ENCODE measurements around the gene SLC28A2. TPM values are rescaled to one million over a fixed set of nuclear protein-coding genes. Genes with fewer than 3 reads are reported as not detected.

The SLC28A2 gene
- total RNA-seq, 1 experiment from 2014 or later, result not detected

- Histone ChIP-seq H3K23ac (ENCODE audit: insufficient read length, low read depth, low read length) (no peak overlapping the region), H3K27me3 (ENCODE audit: insufficient read depth, low read length) (no peaks in the 10 kb centered on the region), H2BK20ac (ENCODE audit: low read depth, low read length, poor library complexity, severe bottlenecking) (no peak overlapping the region), H3K4me2 (ENCODE audit: insufficient read depth, insufficient read length, low read length) (no peak overlapping the region), H4K8ac (replicated peaks; ENCODE audit: insufficient read length, low read depth, low read length) (no peak overlapping the region), H3K56ac (ENCODE audit: insufficient read length, low read depth, low read length) (no peak overlapping the region), H3K4me1 (ENCODE audit: insufficient read depth, low read length) (no peaks in the 10 kb centered on the region), H3K79me1 (ENCODE audit: insufficient read depth, low read depth, low read length, poor library complexity, severe bottlenecking) (no peaks in the 10 kb centered on the region), H4K5ac (ENCODE audit: insufficient read length, low read depth, low read length) (no peak overlapping the region), H3K9me3 (ENCODE audit: control insufficient read depth, low read depth, low read length) (no peaks in the 10 kb centered on the region), H3K14ac (ENCODE audit: insufficient read depth, low read length) (no peak overlapping the region), H2AFZ (ENCODE audit: low read length) (no peak overlapping the region), H3K79me2 (ENCODE audit: insufficient read depth, low read length) (no peaks in the 10 kb centered on the region), H3K23me2 (ENCODE audit: insufficient read length, low read depth, low read length, poor library complexity, severe bottlenecking) (no peaks in the 10 kb centered on the region), H4K20me1 (ENCODE audit: control insufficient read depth, insufficient read depth, insufficient read length) (no peaks in the 10 kb centered on the region), H3T11ph (ENCODE audit: low read length) (no peak overlapping the region), H3K9ac (ENCODE audit: extremely low read depth, insufficient read length, low read length) (no peak overlapping the region), H2BK120ac (ENCODE audit: low read depth, low read length, poor library complexity, severe bottlenecking) (no peak overlapping the region), H4K91ac (ENCODE audit: insufficient read length, low read depth, low read length) (no peak overlapping the region), H2BK5ac (ENCODE audit: insufficient read length, low read length) (no peak overlapping the region), H2AK5ac (ENCODE audit: insufficient read length, low read length) (no peak overlapping the region), H3K4ac (ENCODE audit: low read depth, low read length) (no peak overlapping the region), H2BK12ac (ENCODE audit: insufficient read length, low read depth, low read length) (no peak overlapping the region), H2BK15ac (ENCODE audit: low read depth, low read length) (no peak overlapping the region), H3K27ac (ENCODE audit: insufficient read length, low read depth, low read length) (no peak overlapping the region), H3K18ac (ENCODE audit: insufficient read length, low read depth, low read length) (no peak overlapping the region)
- Mint-ChIP-seq H3K4me1 (peaks cover 2 to 5% of the 10 kb centered on the region in 2 experiments; a peak in 2 of 4 replicates), H3K36me3 (ENCODE audit: insufficient read depth in 1 of 3, low read depth in 3 of 3) (no peaks in the 10 kb centered on the region), H3K9me3 (no peaks in the 10 kb centered on the region; a peak in 2 of 5 replicates), H3K27ac (peak overlapping the region in 1 of 3 experiments; percentile 92; a peak in 1 of 7 replicates), H3K27me3 (ENCODE audit: low read depth) (peaks cover 19% of the 10 kb centered on the region), H3K4me3 (no peak overlapping the region)
- no CpG with 5 or more reads among the region's 13 CpGs for WGBS (ENCODE audit: extremely low coverage, insufficient read length, low lambda C conversion rate)
- DNase-seq, result peak; percentile 73
- TF ChIP-seq CTCF (conservative IDR thresholded peaks at IDR 0.05), result peak; percentile 59
These were observed 62.9 kb downstream of the SLC28A2 start for GRCh38 chr15:45314960-45315359.

Measured in H9 (cell line).